H1 (cell line): ENCODE measurements around the gene VSX2. TPM values are rescaled to one million over a fixed set of nuclear protein-coding genes. Genes with fewer than 3 reads are reported as not detected.

Source experiments
- BRCA1 ChIP-seq: IDR thresholded peaks from 2 replicates; pipeline ENCODE4 v1.6.1; 2012; ENCODE audit warnings: low read depth, low read length, improper control_type of control experiment
- CHD7 ChIP-seq: fragments of 300-600 bp; sonication (generic); IDR thresholded peaks from 2 replicates; pipeline ENCODE4 v1.7.1; 2012; ENCODE audit warnings: low read length, moderate library complexity, mild to moderate bottlenecking, inconsistent platforms; ENCODE audit not compliant: insufficient replicate concordance
- E2F6 ChIP-seq: IDR thresholded peaks from 2 replicates; pipeline ENCODE4 v1.6.1; 2012; ENCODE audit warnings: inconsistent platforms
- HDAC2 ChIP-seq, 2 experiments: fragments of 300-600 bp in 1 of 2; sonication (generic) in 1 of 2; IDR thresholded peaks; 2 replicates each; pipeline ENCODE4 v1.6.1; 2011 to 2012; ENCODE audit warnings: low read depth in 2 of 2, low read length in 2 of 2, mild to moderate bottlenecking in 2 of 2, moderate library complexity in 2 of 2, borderline replicate concordance in 1 of 2, inconsistent platforms in 1 of 2
- USF2 ChIP-seq: IDR thresholded peaks from 2 replicates; pipeline ENCODE4 v1.6.1; 2011; ENCODE audit warnings: low read length, improper control_type of control experiment
- polyA plus RNA-seq, 7 experiments: library from polyadenylated mRNA; depleted of rRNA in 3 of 7; stranded (reverse) in 5 of 7; unstranded in 2 of 7; fragments of >200 nt in 5 of 7; fragments of 200-250 nt in 2 of 7; gene quantifications; 1 replicate in 5 of 7; 2 replicates in 1 of 7; 4 replicates in 1 of 7; pipeline versions ENCODE4 v1.2.1 to v1.2.3, GENCODE V29; 2011 to 2013; ENCODE audit warnings: missing spikeins in 2 of 7, mixed read lengths in 2 of 7
- total RNA-seq: library from RNA; stranded (reverse); fragmentation: NEBNext Ultra II Directional; extraction: Animal tissue kit (Norgen Biotek cat#: 25700); gene quantifications from 2 replicates; pipeline ENCODE4 v1.2.1, GENCODE V29; 2021

VSX2 gene
- total and polyA plus RNA-seq, 2 of the 8 experiments (the other 6 are each of a cell fraction or from before 2014, with no cell fraction given) = 0.08 to 0.22 TPM

- TF ChIP-seq CHD7 (no peak), USF2 (no peak), HDAC2 (IDR thresholded peaks at IDR 0.05; ENCODE audit: borderline replicate concordance in 1 of 2, low read depth in 2 of 2, low read length in 2 of 2) (no peak), BRCA1 (no peak), E2F6 (no peak)
Measured at GRCh38 chr14:74293606-74294005, 54.4 kb downstream of the VSX2 start (continued).
